HEK293 (cell line): ENCODE measurements around the gene PPP2R5E.

Source experiments
- CTCF ChIA-PET: fragments of 350-600 bp; formaldehyde crosslinking; extraction: SDS; loops from one replicate; lab custom pipeline; 2021; ENCODE audit warnings: antibody characterized with exemption; lab: Yijun Ruan, JAX
- POLR2A ChIA-PET: fragments of 300-600 bp; formaldehyde crosslinking; extraction: SDS; loops from one replicate; lab custom pipeline; 2020; ENCODE audit warnings: antibody characterized with exemption, inconsistent platforms; lab: Yijun Ruan, JAX
- H3K27ac ChIP-seq: fragments of 200-500 bp; sonication (Bioruptor generic); 2 replicates; pipeline ENCODE4 v1.5.1; 2014; ENCODE audit warnings: low read depth, low read length, control low read depth, inconsistent platforms; ENCODE audit errors: extremely low read depth
- H3K36me3 ChIP-seq, 2 experiments: fragments of 200-500 bp in 1 of 2; sonication (Bioruptor generic) in 1 of 2; 1 replicate in 1 of 2; 2 replicates in 1 of 2; pipeline ENCODE4 v1.5.1; 2014 to 2017; ENCODE audit warnings: inconsistent platforms in 2 of 2, low read length in 2 of 2; ENCODE audit not compliant: control insufficient read depth in 2 of 2, insufficient read depth in 1 of 2
- H3K4me1 ChIP-seq: fragments of 200-500 bp; sonication (Bioruptor generic); 2 replicates; pipeline ENCODE4 v1.5.1; 2014; ENCODE audit warnings: mild to moderate bottlenecking, low read length, inconsistent platforms; ENCODE audit not compliant: control insufficient read depth, insufficient read depth
- H3K4me3 ChIP-seq: 2 replicates; pipeline ENCODE4 v1.5.1; 2011; ENCODE audit warnings: low read depth, mild to moderate bottlenecking, control low read depth, low read length, moderate library complexity
- H3K9me3 ChIP-seq: fragments of 200-500 bp; sonication (Bioruptor generic); 2 replicates; pipeline ENCODE4 v1.5.1; 2014; ENCODE audit warnings: low read depth, low read length, inconsistent platforms; ENCODE audit not compliant: control insufficient read depth, insufficient read depth
- KLF8 ChIP-seq: fragments of 450-650 bp; formaldehyde crosslinking; IDR thresholded peaks from 2 replicates; pipeline ENCODE4 v1.5.1; 2016; ENCODE audit warnings: missing biosample characterization, missing genetic modification characterization
- KLF9 ChIP-seq: fragments of 450-650 bp; formaldehyde crosslinking; IDR thresholded peaks from 2 replicates; pipeline ENCODE4 v1.5.1; 2016; ENCODE audit warnings: missing biosample characterization, missing genetic modification characterization, low read depth
- SP2 ChIP-seq: fragments of 450-650 bp; formaldehyde crosslinking; IDR thresholded peaks from 2 replicates; pipeline ENCODE4 v1.5.1; 2016; ENCODE audit warnings: missing biosample characterization, missing genetic modification characterization
- ZBTB17 ChIP-seq: fragments of 450-650 bp; formaldehyde crosslinking; IDR thresholded peaks from 2 replicates; pipeline ENCODE4 v1.5.1; 2016; ENCODE audit warnings: missing biosample characterization, missing genetic modification characterization
- ZNF132 ChIP-seq: fragments of 450-650 bp; formaldehyde crosslinking; IDR thresholded peaks from 2 replicates; pipeline ENCODE4 v1.5.1; 2017; ENCODE audit warnings: missing biosample characterization, missing genetic modification characterization, borderline replicate concordance
- ZNF175 ChIP-seq: fragments of 450-650 bp; formaldehyde crosslinking; IDR thresholded peaks from 2 replicates; pipeline ENCODE4 v1.5.1; 2016; ENCODE audit warnings: missing biosample characterization, missing genetic modification characterization
- ZNF2 ChIP-seq: fragments of 450-650 bp; formaldehyde crosslinking; IDR thresholded peaks from 2 replicates; pipeline ENCODE4 v1.5.1; 2016; ENCODE audit warnings: missing biosample characterization, missing genetic modification characterization
- ZNF335 ChIP-seq: fragments of 450-650 bp; formaldehyde crosslinking; conservative IDR thresholded peaks from 2 replicates; pipeline ENCODE4 v1.5.1; 2016; ENCODE audit warnings: missing biosample characterization, missing genetic modification characterization
- ZNF391 ChIP-seq: fragments of 450-650 bp; formaldehyde crosslinking; IDR thresholded peaks from 2 replicates; pipeline ENCODE4 v1.5.1; 2016; ENCODE audit warnings: low read depth, missing biosample characterization, missing genetic modification characterization, borderline replicate concordance
- ZNF549 ChIP-seq: fragments of 450-650 bp; IDR thresholded peaks from 2 replicates; pipeline ENCODE4 v1.5.1; 2018; ENCODE audit warnings: missing biosample characterization, missing genetic modification characterization, mild to moderate bottlenecking, inconsistent platforms, moderate library complexity
- ZNF560 ChIP-seq: fragments of 450-650 bp; formaldehyde crosslinking; IDR thresholded peaks from 2 replicates; pipeline ENCODE4 v1.5.1; 2017; ENCODE audit warnings: missing biosample characterization, missing genetic modification characterization, borderline replicate concordance
- ZNF624 ChIP-seq: fragments of 450-650 bp; formaldehyde crosslinking; IDR thresholded peaks from 2 replicates; pipeline ENCODE4 v1.5.1; 2017; ENCODE audit warnings: missing biosample characterization, missing genetic modification characterization
- ZNF664 ChIP-seq: fragments of 450-650 bp; formaldehyde crosslinking; IDR thresholded peaks from 2 replicates; pipeline ENCODE4 v1.5.1; 2016; ENCODE audit warnings: missing biosample characterization, missing genetic modification characterization
- ZNF670 ChIP-seq: fragments of 450-650 bp; formaldehyde crosslinking; IDR thresholded peaks from 2 replicates; pipeline ENCODE4 v1.5.1; 2016; ENCODE audit warnings: missing biosample characterization, missing genetic modification characterization, low read depth
- ZNF701 ChIP-seq: fragments of 450-650 bp; formaldehyde crosslinking; IDR thresholded peaks from 2 replicates; pipeline ENCODE4 v1.5.1; 2016; ENCODE audit warnings: missing biosample characterization, missing genetic modification characterization
- ZNF777 ChIP-seq: fragments of 450-650 bp; formaldehyde crosslinking; IDR thresholded peaks from 2 replicates; pipeline ENCODE4 v1.5.1; 2017; ENCODE audit warnings: missing biosample characterization, missing genetic modification characterization, borderline replicate concordance
- ZNF837 ChIP-seq: fragments of 450-650 bp; formaldehyde crosslinking; IDR thresholded peaks from 2 replicates; pipeline ENCODE4 v1.5.1; 2016; ENCODE audit warnings: missing biosample characterization, missing genetic modification characterization
- TF ChIP-seq, protein P1 (sequence below): fragments of 450-650 bp; formaldehyde crosslinking; IDR thresholded peaks from 2 replicates; pipeline ENCODE4 v1.5.1; 2017; ENCODE audit warnings: missing biosample characterization, missing genetic modification characterization
- TF ChIP-seq, protein P2 (sequence below): fragments of 450-650 bp; formaldehyde crosslinking; IDR thresholded peaks from 2 replicates; pipeline ENCODE4 v1.5.1; 2017; ENCODE audit warnings: missing biosample characterization, missing genetic modification characterization
- TF ChIP-seq, protein P3 (sequence below): fragments of 450-650 bp; formaldehyde crosslinking; IDR thresholded peaks from 2 replicates; pipeline ENCODE4 v1.5.1; 2016; ENCODE audit warnings: missing biosample characterization, missing genetic modification characterization
- TF ChIP-seq, protein P4 (sequence below): fragments of 450-650 bp; formaldehyde crosslinking; IDR thresholded peaks from 2 replicates; pipeline ENCODE4 v1.5.1; 2016; ENCODE audit warnings: missing biosample characterization, missing genetic modification characterization
- TF ChIP-seq, protein P5 (sequence below): sonication (generic); formaldehyde crosslinking; IDR thresholded peaks from 2 replicates; pipeline ENCODE4 v1.8.1; 2022; ENCODE audit warnings: mild to moderate bottlenecking, moderate library complexity, missing genetic modification reagents

The PPP2R5E gene

DNA sequence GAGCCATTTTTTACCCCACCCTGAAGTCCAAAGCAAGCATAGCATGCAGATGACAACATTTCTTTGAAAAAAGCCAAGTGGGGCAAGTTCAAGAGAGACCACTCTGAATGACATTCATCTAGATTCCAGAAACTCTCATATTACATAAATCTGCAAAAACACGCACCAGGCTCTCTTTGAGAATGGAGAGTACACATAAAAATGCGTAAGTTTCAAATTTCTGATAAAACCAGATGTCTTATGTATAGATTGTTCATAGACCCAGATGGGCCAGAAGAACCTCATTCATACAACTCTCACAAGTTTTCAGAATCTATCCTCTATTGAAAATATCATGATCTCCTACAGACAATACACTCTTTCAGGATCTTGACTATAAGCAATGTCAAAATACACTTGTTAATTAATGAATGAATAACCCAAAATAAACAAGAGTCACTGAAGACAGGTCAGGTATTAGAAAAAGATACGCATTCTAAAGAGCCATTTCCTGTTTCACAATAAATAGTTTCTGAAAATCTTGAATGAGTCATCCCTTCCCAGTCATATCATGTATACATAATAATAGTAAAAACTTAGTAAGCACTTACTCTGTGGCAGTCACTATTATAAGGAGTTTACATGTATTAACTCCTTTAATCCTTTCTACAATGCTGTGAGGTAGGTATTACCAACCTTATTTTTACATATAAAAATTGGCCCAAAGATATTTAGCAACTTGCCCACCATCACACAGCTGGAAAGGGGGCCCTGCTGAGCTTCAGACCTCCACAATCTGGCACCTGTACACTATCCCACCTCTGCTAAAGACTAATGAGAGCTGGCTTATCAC is 72.0 kb downstream of the PPP2R5E start (continued):
- TF ChIP-seq KLF9 (tag by site-specific recombination) = no peak
- TF ChIP-seq, protein P1, sequence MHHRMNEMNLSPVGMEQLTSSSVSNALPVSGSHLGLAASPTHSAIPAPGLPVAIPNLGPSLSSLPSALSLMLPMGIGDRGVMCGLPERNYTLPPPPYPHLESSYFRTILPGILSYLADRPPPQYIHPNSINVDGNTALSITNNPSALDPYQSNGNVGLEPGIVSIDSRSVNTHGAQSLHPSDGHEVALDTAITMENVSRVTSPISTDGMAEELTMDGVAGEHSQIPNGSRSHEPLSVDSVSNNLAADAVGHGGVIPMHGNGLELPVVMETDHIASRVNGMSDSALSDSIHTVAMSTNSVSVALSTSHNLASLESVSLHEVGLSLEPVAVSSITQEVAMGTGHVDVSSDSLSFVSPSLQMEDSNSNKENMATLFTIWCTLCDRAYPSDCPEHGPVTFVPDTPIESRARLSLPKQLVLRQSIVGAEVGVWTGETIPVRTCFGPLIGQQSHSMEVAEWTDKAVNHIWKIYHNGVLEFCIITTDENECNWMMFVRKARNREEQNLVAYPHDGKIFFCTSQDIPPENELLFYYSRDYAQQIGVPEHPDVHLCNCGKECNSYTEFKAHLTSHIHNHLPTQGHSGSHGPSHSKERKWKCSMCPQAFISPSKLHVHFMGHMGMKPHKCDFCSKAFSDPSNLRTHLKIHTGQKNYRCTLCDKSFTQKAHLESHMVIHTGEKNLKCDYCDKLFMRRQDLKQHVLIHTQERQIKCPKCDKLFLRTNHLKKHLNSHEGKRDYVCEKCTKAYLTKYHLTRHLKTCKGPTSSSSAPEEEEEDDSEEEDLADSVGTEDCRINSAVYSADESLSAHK (tag by site-specific recombination) = peak; percentile 22; the same call in 1 of the 2 replicates

DNA sequence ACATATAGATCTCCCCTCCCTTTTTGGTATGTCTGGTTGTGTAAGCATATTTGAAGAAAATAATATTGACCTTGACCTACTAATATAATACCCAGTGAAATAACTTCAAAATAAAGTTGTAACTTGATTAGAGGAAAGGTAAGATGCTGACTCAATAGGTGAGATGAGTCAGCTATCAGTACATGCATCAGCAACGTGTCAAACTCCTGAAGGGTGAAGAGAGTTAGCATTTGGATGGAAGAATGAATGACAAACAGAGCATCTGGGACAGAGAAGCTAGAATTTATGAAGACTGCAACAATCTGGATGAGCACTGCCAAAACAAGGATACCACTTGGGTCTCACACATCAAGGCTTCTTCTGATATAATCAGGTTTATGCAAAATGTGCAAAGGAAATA is 74.9 kb downstream of the PPP2R5E start:
- ChIA-PET CTCF (no interaction called here), POLR2A (no interaction called here)
- H3K27ac ChIP-seq = no peak overlapping the region
- H3K9me3 ChIP-seq = no peaks in the 10 kb centered on the region
- H3K4me3 ChIP-seq = no peak overlapping the region
- TF ChIP-seq ZNF624 (tag by site-specific recombination) (no peak), ZNF670 (tag by site-specific recombination) (no peak), ZNF664 (no peak), ZNF175 (tag by site-specific recombination) (no peak), ZBTB17 (tag by site-specific recombination) (no peak), ZNF335 (tag by site-specific recombination) (no peak), SP2 (no peak), ZNF777 (tag by site-specific recombination) (no peak), KLF8 (tag by site-specific recombination) (no peak), ZNF132 (tag by site-specific recombination) (no peak), ZNF549 (tag by site-specific recombination) (no peak), ZNF391 (no peak), ZNF837 (no peak), ZNF2 (tag by site-specific recombination) (no peak), ZNF701 (tag by site-specific recombination) (no peak), ZNF560 (tag by site-specific recombination) (no peak)
- TF ChIP-seq, protein P2, sequence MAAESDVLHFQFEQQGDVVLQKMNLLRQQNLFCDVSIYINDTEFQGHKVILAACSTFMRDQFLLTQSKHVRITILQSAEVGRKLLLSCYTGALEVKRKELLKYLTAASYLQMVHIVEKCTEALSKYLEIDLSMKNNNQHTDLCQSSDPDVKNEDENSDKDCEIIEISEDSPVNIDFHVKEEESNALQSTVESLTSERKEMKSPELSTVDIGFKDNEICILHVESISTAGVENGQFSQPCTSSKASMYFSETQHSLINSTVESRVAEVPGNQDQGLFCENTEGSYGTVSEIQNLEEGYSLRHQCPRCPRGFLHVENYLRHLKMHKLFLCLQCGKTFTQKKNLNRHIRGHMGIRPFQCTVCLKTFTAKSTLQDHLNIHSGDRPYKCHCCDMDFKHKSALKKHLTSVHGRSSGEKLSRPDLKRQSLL (tag by site-specific recombination) = no peak
- TF ChIP-seq, protein P3, sequence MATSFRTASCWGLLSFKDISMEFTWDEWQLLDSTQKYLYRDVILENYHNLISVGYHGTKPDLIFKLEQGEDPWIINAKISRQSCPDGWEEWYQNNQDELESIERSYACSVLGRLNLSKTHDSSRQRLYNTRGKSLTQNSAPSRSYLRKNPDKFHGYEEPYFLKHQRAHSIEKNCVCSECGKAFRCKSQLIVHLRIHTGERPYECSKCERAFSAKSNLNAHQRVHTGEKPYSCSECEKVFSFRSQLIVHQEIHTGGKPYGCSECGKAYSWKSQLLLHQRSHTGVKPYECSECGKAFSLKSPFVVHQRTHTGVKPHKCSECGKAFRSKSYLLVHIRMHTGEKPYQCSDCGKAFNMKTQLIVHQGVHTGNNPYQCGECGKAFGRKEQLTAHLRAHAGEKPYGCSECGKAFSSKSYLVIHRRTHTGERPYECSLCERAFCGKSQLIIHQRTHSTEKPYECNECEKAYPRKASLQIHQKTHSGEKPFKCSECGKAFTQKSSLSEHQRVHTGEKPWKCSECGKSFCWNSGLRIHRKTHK = no peak
- TF ChIP-seq, protein P4, sequence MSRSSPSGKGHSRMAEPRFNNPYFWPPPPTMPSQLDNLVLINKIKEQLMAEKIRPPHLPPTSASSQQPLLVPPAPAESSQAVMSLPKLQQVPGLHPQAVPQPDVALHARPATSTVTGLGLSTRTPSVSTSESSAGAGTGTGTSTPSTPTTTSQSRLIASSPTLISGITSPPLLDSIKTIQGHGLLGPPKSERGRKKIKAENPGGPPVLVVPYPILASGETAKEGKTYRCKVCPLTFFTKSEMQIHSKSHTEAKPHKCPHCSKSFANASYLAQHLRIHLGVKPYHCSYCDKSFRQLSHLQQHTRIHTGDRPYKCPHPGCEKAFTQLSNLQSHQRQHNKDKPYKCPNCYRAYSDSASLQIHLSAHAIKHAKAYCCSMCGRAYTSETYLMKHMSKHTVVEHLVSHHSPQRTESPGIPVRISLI = no peak
- TF ChIP-seq, protein P5, sequence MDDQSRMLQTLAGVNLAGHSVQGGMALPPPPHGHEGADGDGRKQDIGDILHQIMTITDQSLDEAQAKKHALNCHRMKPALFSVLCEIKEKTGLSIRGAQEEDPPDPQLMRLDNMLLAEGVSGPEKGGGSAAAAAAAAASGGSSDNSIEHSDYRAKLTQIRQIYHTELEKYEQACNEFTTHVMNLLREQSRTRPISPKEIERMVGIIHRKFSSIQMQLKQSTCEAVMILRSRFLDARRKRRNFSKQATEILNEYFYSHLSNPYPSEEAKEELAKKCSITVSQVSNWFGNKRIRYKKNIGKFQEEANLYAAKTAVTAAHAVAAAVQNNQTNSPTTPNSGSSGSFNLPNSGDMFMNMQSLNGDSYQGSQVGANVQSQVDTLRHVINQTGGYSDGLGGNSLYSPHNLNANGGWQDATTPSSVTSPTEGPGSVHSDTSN (CRISPR knock-in tag) = no peak
- no peaks in the 10 kb centered on the region for H3K36me3 ChIP-seq
- H3K4me1 ChIP-seq = peaks cover 37% of the 10 kb centered on the region
